HG03175 (cell line): ENCODE data around the gene NUBP2.

Experiments used
- ATAC-seq: cut with Tn5 transposase; IDR thresholded peaks from one replicate; pipeline ENCODE4 v1.9.1; 2021; ENCODE audit warnings: mild to moderate bottlenecking, moderate library complexity; ENCODE audit not compliant: unreplicated experiment

NUBP2 gene

GRCh38 chr16:1782408-1783264, at the start of gene NUBP2, which contains the start of gene SPSB3:
Gene NUBP2, plus strand, starts transcription at chr16:1782960. Its CDS starts 61 bp downstream, at chr16:1783021.
Gene SPSB3, minus strand, starts transcription at chr16:1782571. Its CDS starts 1,088 bp downstream, at chr16:1781483.
- ATAC-seq: peak; percentile 89

- no peak for ATAC-seq
These were observed 48.6 kb upstream of the NUBP2 start for GRCh38 chr16:1734123-1734522.

- ATAC-seq: no peak
These were observed 47.9 kb upstream of the NUBP2 start for GRCh38 chr16:1734816-1735215.

GRCh38 chr16:1740234-1740633, 42.5 kb upstream of the NUBP2 start:
- ATAC-seq: no peak

GRCh38 chr16:1740781-1741490, 41.8 kb upstream of the NUBP2 start:
- no peak for ATAC-seq

- no peak for ATAC-seq
These were observed 41.1 kb upstream of the NUBP2 start for GRCh38 chr16:1741553-1742165.

GRCh38 chr16:1743376-1744337, 39.1 kb upstream of the NUBP2 start:
- ATAC-seq: no peak

GRCh38 chr16:1744338-1744840, 38.4 kb upstream of the NUBP2 start:
- no peak for ATAC-seq

- ATAC-seq: no peak
These were observed 37.4 kb upstream of the NUBP2 start for GRCh38 chr16:1745181-1745899.

- no peak for ATAC-seq
These were observed 36.7 kb upstream of the NUBP2 start for GRCh38 chr16:1745900-1746692.

GRCh38 chr16:1746693-1747195, 36.0 kb upstream of the NUBP2 start:
- no peak for ATAC-seq

GRCh38 chr16:1747934-1748333, 34.8 kb upstream of the NUBP2 start:
- no peak for ATAC-seq

GRCh38 chr16:1749152-1750117, 33.3 kb upstream of the NUBP2 start:
- no peak for ATAC-seq

GRCh38 chr16:1751946-1752345, 30.8 kb upstream of the NUBP2 start:
- no peak for ATAC-seq

GRCh38 chr16:1752853-1753252, 29.9 kb upstream of the NUBP2 start:
- no peak for ATAC-seq

GRCh38 chr16:1754204-1754603, 28.6 kb upstream of the NUBP2 start:
- ATAC-seq: no peak

- ATAC-seq: no peak
These were observed 24.9 kb upstream of the NUBP2 start for GRCh38 chr16:1757714-1758461.
